ENCODE results near the gene ZBTB16. TPM values are rescaled to one million over a fixed set of nuclear protein-coding genes. Genes with fewer than 3 reads are reported as not detected.

Gene ZBTB16
- total and polyA plus RNA-seq, 7 donors: 9.9 to 197 (median 99.5) TPM

DNA sequence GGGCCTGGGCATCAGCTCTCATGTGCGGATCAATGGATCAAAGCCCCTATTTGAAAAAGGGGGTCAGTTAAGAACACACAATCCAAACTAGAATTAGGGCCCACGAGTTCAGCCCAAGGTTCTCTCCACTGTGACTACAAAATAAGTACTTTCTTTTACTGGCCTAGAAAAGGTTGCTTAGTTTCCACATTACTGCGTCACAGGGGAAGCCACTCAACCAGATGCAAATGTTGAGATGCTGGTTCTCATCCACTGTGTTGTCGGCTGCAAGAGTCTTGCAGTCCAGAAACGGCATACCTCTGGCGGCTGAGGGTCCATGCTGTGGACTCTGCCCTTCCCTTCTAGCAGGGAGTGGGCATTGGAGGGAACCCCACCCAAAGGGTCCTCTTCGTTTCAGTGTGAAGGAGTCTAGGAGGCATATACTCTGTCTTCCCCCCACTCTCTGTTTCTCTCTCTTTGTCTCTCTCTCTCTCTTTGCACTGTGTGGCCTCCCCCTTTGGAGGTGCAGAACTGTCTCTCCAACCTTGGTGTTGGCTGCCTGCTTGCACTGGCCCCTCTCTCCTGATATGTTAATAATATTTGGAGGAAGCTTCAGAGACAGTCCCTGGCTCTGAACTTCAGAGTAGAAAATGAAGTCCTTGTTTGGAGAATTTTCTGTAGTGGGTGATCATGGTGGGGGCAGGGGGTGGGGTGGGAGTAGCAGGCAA, 137.6 kb downstream of the ZBTB16 start:
- WGBS, 2 donors: 82% methylated on average over 7 of the region's 7 CpGs
- Histone ChIP-seq H3K4me3 (no peak overlapping the region), H3K27ac (peak overlapping the region; percentile 94 to 99 (median 96)), H3K4me1 (peaks cover 0 to 100% (median 96%) of the 10 kb centered on the region in 4 donors), H3K27me3 (no peaks in the 10 kb centered on the region), H3K36me3 (peaks cover 0 to 18% (median 5%) of the 10 kb centered on the region in 4 donors), H3K9me3 (no peaks in the 10 kb centered on the region)
- peak; percentile 89 for DNase-seq
- TF ChIP-seq EP300 (IDR thresholded peaks at IDR 0.05): peak; percentile 83 to 97 (median 94)
- peak; percentile 78 to 88 (median 84) for TF ChIP-seq POLR2AphosphoS5 (IDR thresholded peaks at IDR 0.05)
- TF ChIP-seq POLR2A (IDR thresholded peaks at IDR 0.05): no peak
- TF ChIP-seq CTCF (IDR thresholded peaks at IDR 0.05): no peak
- intact Hi-C loops (cut with DNase I): loop anchor here (1.0 to 5.0 kb wide), 2 partner anchors 33 to 60 kb away; no protein-coding TSS in a partner anchor

DNA sequence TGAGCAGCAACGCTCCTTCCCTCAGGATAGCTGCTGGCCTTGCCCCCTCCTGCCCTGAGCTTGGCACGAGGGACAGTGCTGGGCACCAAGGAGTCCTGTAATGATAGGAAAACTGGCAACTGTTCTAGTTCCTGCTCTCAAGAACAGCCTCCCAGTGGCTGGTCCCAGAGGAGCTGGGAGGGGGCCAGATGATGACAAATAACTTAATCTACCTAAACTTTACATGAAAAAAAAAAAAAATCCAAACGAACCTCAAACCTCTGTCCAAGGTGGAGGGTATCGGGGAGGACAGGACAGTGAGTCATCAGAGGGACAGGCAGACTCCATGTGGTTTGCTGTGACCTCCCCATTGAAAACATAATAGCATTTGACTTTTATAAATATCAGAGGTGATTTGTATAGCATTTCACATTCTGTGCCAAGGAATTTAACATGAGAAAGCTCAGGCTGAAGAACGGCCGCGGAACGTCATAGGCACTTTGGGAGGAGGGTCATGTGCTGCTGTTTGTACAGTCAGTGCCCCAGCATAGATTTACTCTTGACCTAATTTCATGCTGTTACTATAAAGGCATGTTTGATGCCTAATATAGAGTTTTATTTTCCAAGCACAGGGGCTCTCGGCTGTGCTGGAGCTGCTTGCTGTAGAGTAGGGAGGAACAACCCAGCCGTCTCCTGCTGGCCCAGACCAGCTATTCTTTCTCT, 138.4 kb downstream of the ZBTB16 start:
- peaks cover 0 to 99% (median 94%) of the 10 kb centered on the region in 4 donors for H3K4me1 ChIP-seq
- TF ChIP-seq CTCF (IDR thresholded peaks at IDR 0.05) (no peak), POLR2A (IDR thresholded peaks at IDR 0.05) (peak; percentile 11 to 61), POLR2AphosphoS5 (IDR thresholded peaks at IDR 0.05) (peak; percentile 90 to 97 (median 93)), EP300 (IDR thresholded peaks at IDR 0.05) (peak; percentile 100)
- H3K36me3 ChIP-seq: peaks cover 0 to 10% (median 2%) of the 10 kb centered on the region in 4 donors
- H3K27ac ChIP-seq: peak overlapping the region; percentile 94 to 99 (median 96)
- peak; percentile 97 for DNase-seq
- H3K9me3 ChIP-seq: no peaks in the 10 kb centered on the region
- intact Hi-C loops (cut with DNase I): loop anchor here (1.0 to 5.0 kb wide), 5 partner anchors 19 to 139 kb away; partner anchors contain the start of gene ZBTB16
- H3K27me3 ChIP-seq: no peaks in the 10 kb centered on the region
- WGBS, 2 donors: 70 to 76% methylated on average over 10 of the region's 10 CpGs
- H3K4me3 ChIP-seq: peak overlapping the region in 1 of 4 donors; percentile 6

- H3K36me3 ChIP-seq: peaks cover 0 to 8% (median 0%) of the 10 kb centered on the region in 4 donors
- H3K27ac ChIP-seq: peak overlapping the region; percentile 94 to 99 (median 96)
- intact Hi-C loops (cut with DNase I): loop anchor here (2.0 to 5.0 kb wide), 3 partner anchors 58 to 140 kb away; partner anchors contain the start of gene ZBTB16
- H3K27me3 ChIP-seq: no peaks in the 10 kb centered on the region
- H3K4me1 ChIP-seq: peaks cover 0 to 91% (median 83%) of the 10 kb centered on the region in 4 donors
- no peak for DNase-seq
- no peak for TF ChIP-seq POLR2AphosphoS5 (IDR thresholded peaks at IDR 0.05)
- no peak for TF ChIP-seq CTCF (IDR thresholded peaks at IDR 0.05)
- TF ChIP-seq EP300 (IDR thresholded peaks at IDR 0.05): no peak
- no peak overlapping the region for H3K4me3 ChIP-seq
- 98% methylated on average over 26 of the region's 26 CpGs for WGBS, 2 donors
- no peaks in the 10 kb centered on the region for H3K9me3 ChIP-seq
These were observed 139.5 kb downstream of the ZBTB16 start for GRCh38 chr11:114199051-114199450.

- DNase-seq: no peak
- intact Hi-C loops (cut with DNase I): no loop called here
- Histone ChIP-seq H3K27me3 (no peaks in the 10 kb centered on the region), H3K9me3 (no peaks in the 10 kb centered on the region), H3K27ac (peak overlapping the region; percentile 94 to 99 (median 96)), H3K36me3 (peaks cover 0 to 21% (median 3%) of the 10 kb centered on the region in 4 donors), H3K4me3 (no peak overlapping the region), H3K4me1 (peaks cover 0 to 76% (median 68%) of the 10 kb centered on the region in 4 donors)
- TF ChIP-seq EP300 (IDR thresholded peaks at IDR 0.05) (no peak), POLR2AphosphoS5 (IDR thresholded peaks at IDR 0.05) (peak in 1 of 4 donors; percentile 23), CTCF (IDR thresholded peaks at IDR 0.05) (no peak), POLR2A (IDR thresholded peaks at IDR 0.05) (no peak)
- WGBS, 2 donors: 81 to 87% methylated on average over 9 of the region's 9 CpGs
These were observed 141.0 kb downstream of the ZBTB16 start for GRCh38 chr11:114200351-114201133.

Measured in sigmoid colon (tissue), 7 donors.